Measurements from ENCODE around the gene OR10C1. TPM values are rescaled to one million over a fixed set of nuclear protein-coding genes. Genes with fewer than 3 reads are reported as not detected.
A peak's percentile ranks its signal among the peaks of the same experiment; 100 is the strongest.
"Not testable (repeated sequence)": the region's sequence is repeated elsewhere in the genome, so short reads cannot be mapped to it uniquely, and the experiment has no call there.

OR10C1 gene
- not detected in 2 replicates for total RNA-seq (2014; rRNA removed; shearing (Covaris generic))
- not detected in 2 replicates for polyA plus RNA-seq (2015; cell fraction: cytosol; rRNA removed)
- not detected in 2 replicates for polyA plus RNA-seq (2015; cell fraction: nucleus; rRNA removed)

GRCh38 chr6:29439006-29439405, at the start of gene OR10C1:
TSS of gene OR10C1 (plus strand) at chr6:29439306. CDS start at chr6:29440016, 710 bp downstream.
- DNase-seq (ENCODE audit: low read depth) = no peak

DNA sequence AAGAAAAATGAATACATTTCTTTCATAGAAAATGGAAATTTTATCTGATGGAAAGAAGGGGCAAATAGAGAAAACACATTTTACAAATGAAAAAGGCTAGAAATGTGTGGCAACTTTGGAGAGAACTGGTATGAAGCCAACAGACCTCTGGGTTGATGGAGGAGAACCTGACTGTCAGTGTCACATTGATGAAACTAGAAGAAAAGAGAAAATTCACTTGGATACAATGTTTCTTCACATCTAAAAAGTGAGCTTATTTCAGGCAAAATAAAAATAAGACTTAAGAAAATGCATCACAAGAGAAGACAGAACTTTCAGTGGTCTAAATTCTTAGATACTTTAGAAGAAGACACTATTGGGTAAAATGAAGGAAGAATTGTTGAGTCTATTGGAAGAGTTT, 43.8 kb upstream of the OR10C1 start, which contains the start of gene OR12D2:
OR12D2 (plus strand) TSS at position 301 of the 400 bp plus-strand sequence. CDS start 1,069 bp downstream, outside the sequence.
- DNase-seq (ENCODE audit: low read depth) = no peak

DNA sequence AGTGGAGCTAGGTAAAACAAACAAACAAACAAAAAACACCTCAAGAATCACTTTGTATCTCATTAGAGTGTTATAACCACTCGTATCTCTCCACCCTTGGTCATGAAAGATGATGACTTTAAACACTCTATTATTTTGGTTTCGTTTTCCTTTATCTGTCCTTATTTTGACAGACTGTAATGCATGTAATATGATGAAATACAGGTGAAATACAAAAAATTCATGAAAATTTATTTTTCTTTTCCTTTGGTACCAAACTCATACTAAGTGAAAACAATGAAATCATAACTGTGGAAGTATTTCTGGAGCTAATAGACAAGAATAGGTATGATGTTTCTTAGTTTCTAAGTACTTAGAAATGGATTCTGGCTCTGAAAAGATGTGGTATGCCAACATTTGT, 39.6 kb upstream of the OR10C1 start:
- no peak for DNase-seq (ENCODE audit: low read depth)

GRCh38 chr6:29403801-29404200, 35.3 kb upstream of the OR10C1 start:
- DNase-seq (ENCODE audit: low read depth) = no peak

GRCh38 chr6:29414588-29414987, 24.5 kb upstream of the OR10C1 start, which contains the start of gene OR12D1:
TSS of gene OR12D1 (plus strand) at chr6:29414928.
- no peak for DNase-seq (ENCODE audit: low read depth)

- DNase-seq (ENCODE audit: low read depth) = no peak
These were observed 19.6 kb upstream of the OR10C1 start for GRCh38 chr6:29419516-29419915.

DNA sequence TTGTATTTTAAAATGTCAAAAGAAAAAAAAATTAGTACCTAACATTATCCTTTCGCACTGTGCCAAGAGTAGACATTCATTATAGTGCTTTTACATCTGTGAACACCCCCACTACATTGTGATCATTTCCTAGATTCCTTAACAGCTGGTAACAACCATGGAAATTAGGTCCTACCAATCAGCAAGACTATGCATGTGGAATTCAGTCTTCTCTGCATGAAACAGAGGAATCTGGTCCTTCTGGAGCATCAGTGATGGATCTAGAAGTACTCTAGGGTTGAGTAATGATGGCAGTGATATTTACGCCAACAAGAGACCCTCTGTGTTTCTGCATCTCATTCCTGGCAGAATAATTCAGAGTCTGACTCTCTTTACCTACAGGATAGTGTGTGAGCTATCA, 14.9 kb upstream of the OR10C1 start:
- DNase-seq (ENCODE audit: low read depth) = no peak

DNA sequence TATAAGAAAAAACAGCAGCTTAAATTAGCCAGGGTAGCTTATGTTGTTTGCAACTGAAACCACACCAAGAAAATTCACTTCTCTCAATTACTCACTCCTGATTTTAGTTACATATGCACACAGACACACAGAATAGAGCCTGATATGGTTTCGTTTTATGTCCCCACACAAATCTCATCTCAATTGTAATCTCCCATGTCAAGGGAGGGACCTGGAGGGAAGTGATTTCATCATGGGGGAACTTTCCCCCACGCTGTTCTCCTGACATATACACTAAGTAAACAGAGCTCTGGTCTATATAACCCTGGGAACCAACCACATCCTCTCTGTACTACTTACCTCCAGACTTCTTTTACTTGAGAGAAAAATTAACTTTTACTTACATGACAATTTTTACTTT, 14.5 kb upstream of the OR10C1 start:
- peak; percentile 17 for DNase-seq (ENCODE audit: low read depth)

DNA sequence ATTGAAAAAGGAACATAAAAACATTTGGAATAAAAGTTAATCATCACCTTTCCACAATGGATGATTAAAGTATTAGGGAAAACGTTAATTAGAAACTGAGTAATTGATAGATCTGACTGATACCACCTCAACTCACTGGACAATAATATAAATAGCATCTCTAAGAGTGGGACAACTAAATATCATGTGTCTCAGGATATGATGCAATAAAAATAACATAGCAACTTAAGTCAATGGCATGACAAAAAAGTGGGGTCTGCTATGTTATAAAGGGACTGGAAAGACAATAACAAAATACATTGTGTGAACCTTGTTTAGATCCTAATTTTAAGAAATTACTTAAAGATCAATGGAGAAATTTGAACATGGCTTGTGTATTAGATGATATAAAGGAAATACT, 14.0 kb upstream of the OR10C1 start:
- no peak for DNase-seq (ENCODE audit: low read depth)

- peak; percentile 14 for DNase-seq (ENCODE audit: low read depth)
These were observed 12.5 kb upstream of the OR10C1 start for GRCh38 chr6:29426654-29427053.

- peak; percentile 28 for DNase-seq (ENCODE audit: low read depth)
These were observed 2.4 kb upstream of the OR10C1 start for GRCh38 chr6:29436730-29437129.

- DNase-seq (ENCODE audit: low read depth) = no peak
These were observed 3.6 kb downstream of the OR10C1 start for GRCh38 chr6:29442719-29443118.

GRCh38 chr6:29444031-29444430, 4.9 kb downstream of the OR10C1 start:
- not testable (repeated sequence) for DNase-seq (ENCODE audit: low read depth)

- DNase-seq (ENCODE audit: low read depth) = peak; percentile 59
These were observed 8.6 kb downstream of the OR10C1 start for GRCh38 chr6:29447670-29448069.

GRCh38 chr6:29451471-29452193, 12.5 kb downstream of the OR10C1 start:
- DNase-seq (ENCODE audit: low read depth) = peak; percentile 21

DNA sequence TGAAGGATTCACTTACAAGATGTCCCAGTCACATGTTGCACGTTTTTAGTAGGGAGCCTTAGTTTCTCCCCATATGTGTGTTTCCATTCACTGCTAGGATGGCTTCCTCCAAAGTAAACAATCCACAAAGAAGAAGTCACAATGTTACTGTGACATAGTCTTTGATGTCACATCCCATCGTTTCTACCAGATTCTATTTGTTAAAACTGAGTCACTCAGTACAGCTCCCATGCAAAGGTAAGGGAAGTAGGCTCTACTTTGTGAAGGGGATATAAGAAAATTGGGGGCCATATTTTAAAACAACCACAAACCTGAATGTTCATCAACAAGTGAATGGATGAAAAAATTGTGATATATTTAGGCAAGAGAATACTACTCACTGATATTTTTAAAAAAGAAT, 17.9 kb downstream of the OR10C1 start, which contains the start of the genes OR11A1 and OR2H1:
OR11A1 (minus strand) TSS at position 101 of the 400 bp plus-strand sequence. CDS start 29,430 bp downstream, outside the sequence.
OR2H1 (plus strand) TSS at position 185 of the 400 bp plus-strand sequence. CDS start 4,615 bp downstream, outside the sequence.
- DNase-seq (ENCODE audit: low read depth) = no peak

DNA sequence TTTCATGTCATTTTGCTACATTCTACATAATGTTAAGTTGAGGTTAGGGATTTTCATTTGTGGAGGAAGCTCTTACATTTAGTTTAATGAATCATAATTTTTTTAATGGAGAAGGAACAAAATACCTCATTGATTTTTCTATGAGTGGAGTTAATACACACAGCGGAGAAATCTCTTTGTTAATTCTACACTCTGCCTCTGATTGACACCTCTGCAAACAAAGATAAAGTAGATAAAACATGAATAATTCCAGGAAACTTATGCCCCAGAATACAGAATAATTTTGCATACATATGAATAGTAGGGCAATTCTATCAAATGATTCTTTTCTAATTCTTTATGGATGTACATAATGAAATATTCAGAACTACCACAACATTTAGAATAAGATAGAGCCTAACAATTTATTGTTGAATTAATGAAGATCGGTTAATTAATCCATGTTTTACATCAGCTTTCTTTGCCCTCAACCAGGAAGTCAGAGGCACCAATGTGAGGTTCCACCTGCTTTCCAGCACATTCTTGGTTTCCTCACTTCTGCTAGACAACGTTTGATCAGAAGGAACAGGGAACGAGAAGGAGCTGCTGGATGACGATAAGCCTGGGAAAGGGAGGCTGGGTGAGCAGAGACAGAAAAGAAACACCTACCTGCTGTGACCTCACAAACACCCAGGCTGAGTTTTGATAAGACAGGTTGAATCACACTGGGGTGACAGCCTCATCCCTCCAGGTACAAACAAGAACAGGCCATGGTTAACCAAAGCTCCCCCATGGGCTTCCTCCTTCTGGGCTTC, 22.1 kb downstream of the OR10C1 start:
- no peak for DNase-seq (ENCODE audit: low read depth)

DNA sequence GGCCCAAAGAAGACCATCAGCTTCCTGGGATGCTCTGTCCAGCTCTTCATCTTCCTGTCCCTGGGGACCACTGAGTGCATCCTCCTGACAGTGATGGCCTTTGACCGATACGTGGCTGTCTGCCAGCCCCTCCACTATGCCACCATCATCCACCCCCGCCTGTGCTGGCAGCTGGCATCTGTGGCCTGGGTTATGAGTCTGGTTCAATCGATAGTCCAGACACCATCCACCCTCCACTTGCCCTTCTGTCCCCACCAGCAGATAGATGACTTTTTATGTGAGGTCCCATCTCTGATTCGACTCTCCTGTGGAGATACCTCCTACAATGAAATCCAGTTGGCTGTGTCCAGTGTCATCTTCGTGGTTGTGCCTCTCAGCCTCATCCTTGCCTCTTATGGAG, 22.9 kb downstream of the OR10C1 start:
- no peak for DNase-seq (ENCODE audit: low read depth)

- no peak for DNase-seq (ENCODE audit: low read depth)
These were observed 26.2 kb downstream of the OR10C1 start for GRCh38 chr6:29465279-29465678.

GRCh38 chr6:29465801-29466200, 26.7 kb downstream of the OR10C1 start:
- no peak for DNase-seq (ENCODE audit: low read depth)

DNA sequence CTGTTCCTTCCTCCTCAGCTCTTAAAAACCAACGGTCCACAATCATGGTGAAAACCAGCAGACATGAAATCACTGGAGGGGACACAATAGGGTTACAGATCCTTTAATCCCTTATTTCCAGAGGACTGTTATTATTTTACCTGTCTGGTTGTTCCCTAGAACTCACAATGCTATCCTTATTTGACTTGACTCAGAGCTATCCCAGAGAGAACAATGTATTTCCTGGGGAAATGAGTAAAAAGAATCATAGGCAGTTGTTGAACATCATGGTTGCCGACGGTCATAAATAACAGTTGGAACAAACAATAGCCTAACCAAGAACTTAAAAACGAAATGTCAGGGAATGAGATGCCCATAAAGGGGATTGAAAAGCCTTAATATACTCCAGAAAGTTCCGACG, 27.1 kb downstream of the OR10C1 start:
- DNase-seq (ENCODE audit: low read depth) = peak; percentile 49

DNA sequence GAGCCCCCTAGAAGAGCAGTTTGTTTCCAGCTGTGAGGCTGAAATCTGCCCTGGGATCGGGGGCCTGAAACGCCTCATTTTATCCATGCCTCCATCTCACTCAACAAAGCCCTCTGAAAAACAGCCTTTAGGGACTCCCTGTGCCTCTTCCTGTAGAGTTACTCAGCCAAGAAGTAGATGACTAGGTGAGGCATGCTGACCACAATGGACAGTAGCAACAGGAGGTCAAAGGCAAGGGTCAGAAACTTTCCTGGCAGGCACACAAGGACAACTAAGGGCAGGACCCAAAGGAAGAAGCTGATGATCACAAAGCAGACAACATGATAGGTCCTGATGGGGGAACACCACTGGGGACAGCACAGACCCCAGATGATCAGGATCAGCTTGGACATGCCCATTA, 35.9 kb downstream of the OR10C1 start:
- DNase-seq (ENCODE audit: low read depth) = no peak

Measured in HT1080 (cell line).